HCT116 (cell line): ENCODE data around the gene TTYH3. TPM values are rescaled to one million over a fixed set of nuclear protein-coding genes. Genes with fewer than 3 reads are reported as not detected.

Experiments
- ATAC-seq: fragments of 200-7000 bp; cut with Tn5 transposase; 2 replicates; pipeline ENCODE4 v1.9.1; 2020; ENCODE audit warnings: mild to moderate bottlenecking, moderate library complexity
- BruUV-seq: library from RNA; stranded (reverse); fragments of 400-500 nt; replicated peaks from 2 replicates; lab custom pipeline; 2021; lab: Mats Ljungman, UMichigan
- CTCF ChIA-PET: fragments of 300-600 bp; sonication (Branson Sonifier 250); formaldehyde crosslinking; loops from one replicate; lab custom pipeline; 2021; ENCODE audit warnings: antibody characterized with exemption; lab: Charles Lee
- POLR2A ChIA-PET: fragments of 300-600, 350-600 bp; sonication (Branson Sonifier 250); formaldehyde crosslinking; loops from one replicate; lab custom pipeline; 2021; ENCODE audit warnings: antibody characterized with exemption; lab: Charles Lee
- RAD21 ChIA-PET, 2 experiments: fragments of 300-600 bp; sonication (Branson Sonifier 250); formaldehyde crosslinking; loops; one replicate each; lab custom pipeline; 2023; ENCODE audit warnings: low total read pairs in 2 of 2; ENCODE audit not compliant: uncharacterized antibody in 2 of 2, unreplicated experiment in 2 of 2, low non-redundant PET in 1 of 2; lab: Charles Lee
- DNase-seq: peaks from one replicate; pipeline ENCODE4 v3.0.0-alpha.2; 2010; ENCODE audit warnings: low read depth, low spot score
- H2AFZ ChIP-seq: fragments of 200-600 bp; shearing (Covaris generic), sonication (generic); 2 replicates; pipeline ENCODE4 v1.6.1; 2017; ENCODE audit warnings: low read depth, mixed run types, mixed read lengths, antibody characterized with exemption, low read length; ENCODE audit not compliant: poor library complexity, severe bottlenecking
- H3K27ac ChIP-seq: 2 replicates; pipeline ENCODE4 v1.5.1; 2012; ENCODE audit warnings: low read depth, low read length
- H3K27me3 ChIP-seq: fragments of 200-600 bp; sonication (generic); 2 replicates; pipeline ENCODE4 v1.6.1; 2016; ENCODE audit warnings: mixed run types, low read length, mixed read lengths; ENCODE audit not compliant: insufficient read depth
- H3K36me3 ChIP-seq, 2 experiments: fragments of 200-500 bp in 1 of 2; fragments of 200-600 bp in 1 of 2; sonication (Bioruptor generic) in 1 of 2; sonication (generic) in 1 of 2; 2 replicates each; pipeline versions ENCODE4 v1.5.1 to v1.6.1; 2014 to 2016; ENCODE audit warnings: low read length in 2 of 2, inconsistent platforms in 1 of 2, mixed read lengths in 1 of 2, mixed run types in 1 of 2; ENCODE audit not compliant: insufficient read depth in 2 of 2, control insufficient read depth in 1 of 2
- H3K4me1 ChIP-seq, 2 experiments: fragments of 200-600 bp in 1 of 2; sonication (generic) in 1 of 2; 2 replicates each; pipeline versions ENCODE4 v1.5.1 to v1.6.1; 2012 to 2017; ENCODE audit warnings: low read length in 2 of 2, inconsistent platforms in 1 of 2, mild to moderate bottlenecking in 1 of 2, mixed read lengths in 1 of 2, mixed run types in 1 of 2, moderate library complexity in 1 of 2; ENCODE audit not compliant: insufficient read depth in 2 of 2, control insufficient read depth in 1 of 2
- H3K4me2 ChIP-seq: fragments of 200-600 bp; sonication (generic); 2 replicates; pipeline ENCODE4 v1.6.1; 2017; ENCODE audit warnings: mixed run types, low read length, mixed read lengths
- H3K4me3 ChIP-seq, 2 experiments: fragments of 200-600 bp in 1 of 2; sonication (generic) in 1 of 2; replicated peaks in 1 of 2; 2 replicates each; pipeline ENCODE4 v1.5.1; 2011 to 2016; ENCODE audit warnings: low read length in 2 of 2, control low read depth in 1 of 2, low read depth in 1 of 2, mild to moderate bottlenecking in 1 of 2, mixed read lengths in 1 of 2, mixed run types in 1 of 2
- H3K79me2 ChIP-seq: fragments of 200-600 bp; sonication (generic); 2 replicates; pipeline ENCODE4 v1.6.1; 2017; ENCODE audit warnings: mild to moderate bottlenecking, mixed run types, low read length, moderate library complexity, mixed read lengths; ENCODE audit not compliant: insufficient read depth
- H3K9ac ChIP-seq: fragments of 200-600 bp; sonication (generic); 2 replicates; pipeline ENCODE4 v1.6.1; 2016; ENCODE audit warnings: low read length, mixed read lengths
- H3K9me2 ChIP-seq: fragments of 200-600 bp; sonication (generic), shearing (Covaris generic); 2 replicates; pipeline ENCODE4 v1.6.1; 2017; ENCODE audit warnings: mixed run types, mild to moderate bottlenecking, moderate library complexity; ENCODE audit not compliant: insufficient read depth
- H3K9me3 ChIP-seq, 2 experiments: fragments of 200-500 bp in 1 of 2; fragments of 200-600 bp in 1 of 2; sonication (Bioruptor generic) in 1 of 2; sonication (generic) in 1 of 2; 2 replicates each; pipeline ENCODE4 v1.6.1; 2014 to 2017; ENCODE audit warnings: low read length in 2 of 2, mixed read lengths in 2 of 2, inconsistent platforms in 1 of 2, low read depth in 1 of 2, mild to moderate bottlenecking in 1 of 2, mixed run types in 1 of 2, moderate library complexity in 1 of 2; ENCODE audit not compliant: control insufficient read depth in 1 of 2, insufficient read depth in 1 of 2
- H4K20me1 ChIP-seq: fragments of 200-600 bp; sonication (generic), shearing (Covaris generic); 2 replicates; pipeline ENCODE4 v1.6.1; 2017; ENCODE audit warnings: mixed run types, mild to moderate bottlenecking, moderate library complexity; ENCODE audit not compliant: insufficient read depth
- CBX3 ChIP-seq: IDR thresholded peaks from 2 replicates; pipeline ENCODE4 v1.6.1; 2012; ENCODE audit warnings: low read depth
- CEBPB ChIP-seq: IDR thresholded peaks from 2 replicates; pipeline ENCODE4 v1.6.1; 2012; ENCODE audit warnings: low read depth
- ELF1 ChIP-seq: IDR thresholded peaks from 2 replicates; pipeline ENCODE4 v1.6.1; 2012; ENCODE audit warnings: low read depth, borderline replicate concordance
- EZH2 ChIP-seq: fragments of 200-600 bp; sonication (generic); IDR thresholded peaks from 2 replicates; pipeline ENCODE4 v1.6.1; 2017; ENCODE audit warnings: antibody characterized with exemption, mixed run types
- JUND ChIP-seq: IDR thresholded peaks from 2 replicates; pipeline ENCODE4 v1.6.1; 2012
- MAX ChIP-seq: IDR thresholded peaks from 2 replicates; pipeline ENCODE4 v1.6.1; 2012
- POLR2A ChIP-seq: IDR thresholded peaks from 2 replicates; pipeline ENCODE4 v1.7.0; 2011; ENCODE audit warnings: borderline replicate concordance; ENCODE audit not compliant: insufficient read depth, insufficient read length; ENCODE audit errors: extremely low read depth
- POLR2AphosphoS5 ChIP-seq: IDR thresholded peaks from 2 replicates; pipeline ENCODE4 v1.6.1; 2011; ENCODE audit warnings: mild to moderate bottlenecking, low read depth, low read length, moderate library complexity
- RAD21 ChIP-seq: IDR thresholded peaks from 2 replicates; pipeline ENCODE4 v1.6.1; 2012; ENCODE audit warnings: low read depth, mild to moderate bottlenecking
- REST ChIP-seq: IDR thresholded peaks from 2 replicates; pipeline ENCODE4 v1.6.1; 2012; ENCODE audit warnings: low read depth
- SIN3A ChIP-seq: IDR thresholded peaks from 2 replicates; pipeline ENCODE4 v1.6.1; 2012; ENCODE audit warnings: low read depth
- SP1 ChIP-seq: IDR thresholded peaks from 2 replicates; pipeline ENCODE4 v1.6.1; 2012; ENCODE audit warnings: low read depth
- SRF ChIP-seq: IDR thresholded peaks from 2 replicates; pipeline ENCODE4 v1.6.1; 2012; ENCODE audit warnings: low read depth
- TCF7L2 ChIP-seq: IDR thresholded peaks from 2 replicates; pipeline ENCODE4 v1.7.0; 2011; ENCODE audit warnings: borderline replicate concordance, inconsistent platforms; ENCODE audit not compliant: insufficient read depth, insufficient read length; ENCODE audit errors: extremely low read depth
- YY1 ChIP-seq: IDR thresholded peaks from 2 replicates; pipeline ENCODE4 v1.6.1; 2011; ENCODE audit warnings: low read length, low read depth, moderate library complexity, mild to moderate bottlenecking; ENCODE audit not compliant: insufficient replicate concordance; ENCODE audit errors: extremely low read depth
- ZBTB33 ChIP-seq: IDR thresholded peaks from 2 replicates; pipeline ENCODE4 v1.6.1; 2011; ENCODE audit warnings: mild to moderate bottlenecking, low read length, moderate library complexity; ENCODE audit not compliant: insufficient replicate concordance; ENCODE audit errors: extremely low read depth
- ZFX ChIP-seq: fragments of 450-650 bp; IDR thresholded peaks from 2 replicates; pipeline ENCODE4 v1.6.1; 2017
- ZNF274 ChIP-seq: fragments of 200-500 bp; sonication (Bioruptor generic); IDR thresholded peaks from 2 replicates; pipeline ENCODE4 v1.6.1; 2014; ENCODE audit warnings: mild to moderate bottlenecking, low read depth, low read length, inconsistent platforms
- intact Hi-C: fragments of 100-400 bp; cut with micrococcal nuclease; formaldehyde crosslinking; loops from 2 replicates; pipeline ENCODE4 v1.10.0; 2022
- total RNA-seq: library from RNA; stranded (reverse); gene quantifications from one replicate; pipeline ENCODE4 v1.2.1, GENCODE V29; 2021; ENCODE audit not compliant: unreplicated experiment
- TF ChIP-seq, protein P1 (sequence below): IDR thresholded peaks from 2 replicates; pipeline ENCODE4 v1.6.1; 2012

The TTYH3 gene
- total RNA-seq, 1 experiment from 2014 or later, result 40.3 TPM

GRCh38 chr7:2666588-2667250 is 34.9 kb downstream of the TTYH3 start:
- H3K27ac ChIP-seq, result no peak overlapping the region
- H4K20me1 ChIP-seq, result no peaks in the 10 kb centered on the region
- H3K9ac ChIP-seq, result no peak overlapping the region
- ATAC-seq, result no peak
- ChIA-PET CTCF (interaction anchor here (0.8 to 1.1 kb wide), 2 partner anchors 14 to 43 kb away, joined by 3 read pairs; no protein-coding TSS in a partner anchor), POLR2A (no interaction called here), RAD21 (no interaction called here)
- H3K4me3 ChIP-seq, result no peak overlapping the region
- no peaks in the 10 kb centered on the region for H3K27me3 ChIP-seq
- TF ChIP-seq ZNF274, result no peak
- TF ChIP-seq EZH2, result no peak
- TF ChIP-seq CBX3, result no peak
- no peak for TF ChIP-seq SIN3A
- no peak for TF ChIP-seq SRF
- TF ChIP-seq SP1, result no peak
- no peak for TF ChIP-seq ZFX
- no peak for TF ChIP-seq YY1
- no peak for TF ChIP-seq MAX
- TF ChIP-seq TCF7L2, result no peak
- TF ChIP-seq POLR2A, result no peak
- TF ChIP-seq, protein P1, sequence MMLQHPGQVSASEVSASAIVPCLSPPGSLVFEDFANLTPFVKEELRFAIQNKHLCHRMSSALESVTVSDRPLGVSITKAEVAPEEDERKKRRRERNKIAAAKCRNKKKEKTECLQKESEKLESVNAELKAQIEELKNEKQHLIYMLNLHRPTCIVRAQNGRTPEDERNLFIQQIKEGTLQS, result no peak
- TF ChIP-seq CEBPB, result no peak
- TF ChIP-seq RAD21, result no peak
- TF ChIP-seq ELF1, result no peak
- TF ChIP-seq POLR2AphosphoS5, result no peak
- no peak for TF ChIP-seq JUND
- TF ChIP-seq REST, result no peak
- no peak for TF ChIP-seq ZBTB33
- TF ChIP-seq, all 23 proteins: peak for 0
- no peaks in the 10 kb centered on the region for H3K79me2 ChIP-seq
- H2AFZ ChIP-seq, result no peak overlapping the region
- no peak for DNase-seq
- no peaks in the 10 kb centered on the region for H3K36me3 ChIP-seq
- intact Hi-C loops, result no loop called here
- H3K4me2 ChIP-seq, result no peak overlapping the region
- peaks cover 0 to 11% of the 10 kb centered on the region in 2 experiments; a peak in 1 of 4 replicates for H3K4me1 ChIP-seq
- no TSS peak for BruUV-seq
- no peaks in the 10 kb centered on the region for H3K9me2 ChIP-seq
- no peaks in the 10 kb centered on the region for H3K9me3 ChIP-seq
